GM21360 (cell line): ENCODE results near the gene IL1RAPL1.

Experiments
- ATAC-seq: cut with Tn5 transposase; IDR thresholded peaks from one replicate; pipeline ENCODE4 v1.9.1; 2021; ENCODE audit warnings: mild to moderate bottlenecking, moderate library complexity; ENCODE audit not compliant: unreplicated experiment

The IL1RAPL1 gene

GRCh38 chrX:28625223-28625622 is 38.0 kb downstream of the IL1RAPL1 start:
- ATAC-seq, result no peak

GRCh38 chrX:28626515-28626914 is 39.3 kb downstream of the IL1RAPL1 start:
- no peak for ATAC-seq

- no peak for ATAC-seq
Measured at GRCh38 chrX:28628120-28628519, 40.9 kb downstream of the IL1RAPL1 start.

GRCh38 chrX:28638775-28639174 is 51.5 kb downstream of the IL1RAPL1 start:
- ATAC-seq, result no peak

GRCh38 chrX:28639451-28639850 is 52.2 kb downstream of the IL1RAPL1 start:
- no peak for ATAC-seq

- ATAC-seq, result no peak
Measured at GRCh38 chrX:28649541-28649940, 62.3 kb downstream of the IL1RAPL1 start.

GRCh38 chrX:28651186-28651585 is 63.9 kb downstream of the IL1RAPL1 start:
- no peak for ATAC-seq

- no peak for ATAC-seq
Measured at GRCh38 chrX:28659269-28659668, 72.0 kb downstream of the IL1RAPL1 start.

- ATAC-seq, result no peak
Measured at GRCh38 chrX:28665778-28666177, 78.5 kb downstream of the IL1RAPL1 start.

- no peak for ATAC-seq
Measured at GRCh38 chrX:28668303-28668702, 81.1 kb downstream of the IL1RAPL1 start.

GRCh38 chrX:28668957-28669356 is 81.7 kb downstream of the IL1RAPL1 start:
- no peak for ATAC-seq

- ATAC-seq, result no peak
Measured at GRCh38 chrX:28670074-28670473, 82.8 kb downstream of the IL1RAPL1 start.

GRCh38 chrX:28675173-28675572 is 87.9 kb downstream of the IL1RAPL1 start:
- ATAC-seq, result no peak

GRCh38 chrX:28693101-28693500 is 105.9 kb downstream of the IL1RAPL1 start:
- no peak for ATAC-seq

GRCh38 chrX:28697732-28698131 is 110.5 kb downstream of the IL1RAPL1 start:
- no peak for ATAC-seq

GRCh38 chrX:28701222-28701621 is 114.0 kb downstream of the IL1RAPL1 start:
- ATAC-seq, result no peak

GRCh38 chrX:28706964-28707363 is 119.7 kb downstream of the IL1RAPL1 start:
- ATAC-seq, result no peak

GRCh38 chrX:28709421-28709820 is 122.2 kb downstream of the IL1RAPL1 start:
- ATAC-seq, result no peak

- ATAC-seq, result no peak
Measured at GRCh38 chrX:28717864-28718263, 130.6 kb downstream of the IL1RAPL1 start.

- ATAC-seq, result no peak
Measured at GRCh38 chrX:28718450-28718849, 131.2 kb downstream of the IL1RAPL1 start.

GRCh38 chrX:28719620-28720019 is 132.4 kb downstream of the IL1RAPL1 start:
- no peak for ATAC-seq

GRCh38 chrX:28752330-28752729 is 165.1 kb downstream of the IL1RAPL1 start:
- ATAC-seq, result no peak

- no peak for ATAC-seq
Measured at GRCh38 chrX:28756175-28756574, 168.9 kb downstream of the IL1RAPL1 start.

GRCh38 chrX:28756647-28757046 is 169.4 kb downstream of the IL1RAPL1 start:
- no peak for ATAC-seq
